HepG2 (cell line): Measurements from ENCODE around the gene TGFBR1.

ENCODE experiments used
- FOXM1 ChIP-seq: sonication (generic); formaldehyde crosslinking; IDR thresholded peaks from 2 replicates; pipeline ENCODE4 v1.5.0; 2020; ENCODE audit warnings: missing genetic modification reagents
- NBN ChIP-seq: fragments of 450-650 bp; conservative IDR thresholded peaks from 2 replicates; pipeline ENCODE4 v1.6.1; 2017
- ZNF274 ChIP-seq: sonication (generic); formaldehyde crosslinking; IDR thresholded peaks from 2 replicates; pipeline ENCODE4 v1.5.1; 2020; ENCODE audit warnings: mild to moderate bottlenecking, missing genetic modification reagents
- TF ChIP-seq, protein P1 (sequence below), 2 experiments: IDR thresholded peaks; 2 replicates each; pipeline ENCODE4 v1.6.1; 2011 to 2012; ENCODE audit warnings: low read length in 2 of 2, borderline replicate concordance in 1 of 2, low read depth in 1 of 2, mild to moderate bottlenecking in 1 of 2, moderate library complexity in 1 of 2

DNA sequence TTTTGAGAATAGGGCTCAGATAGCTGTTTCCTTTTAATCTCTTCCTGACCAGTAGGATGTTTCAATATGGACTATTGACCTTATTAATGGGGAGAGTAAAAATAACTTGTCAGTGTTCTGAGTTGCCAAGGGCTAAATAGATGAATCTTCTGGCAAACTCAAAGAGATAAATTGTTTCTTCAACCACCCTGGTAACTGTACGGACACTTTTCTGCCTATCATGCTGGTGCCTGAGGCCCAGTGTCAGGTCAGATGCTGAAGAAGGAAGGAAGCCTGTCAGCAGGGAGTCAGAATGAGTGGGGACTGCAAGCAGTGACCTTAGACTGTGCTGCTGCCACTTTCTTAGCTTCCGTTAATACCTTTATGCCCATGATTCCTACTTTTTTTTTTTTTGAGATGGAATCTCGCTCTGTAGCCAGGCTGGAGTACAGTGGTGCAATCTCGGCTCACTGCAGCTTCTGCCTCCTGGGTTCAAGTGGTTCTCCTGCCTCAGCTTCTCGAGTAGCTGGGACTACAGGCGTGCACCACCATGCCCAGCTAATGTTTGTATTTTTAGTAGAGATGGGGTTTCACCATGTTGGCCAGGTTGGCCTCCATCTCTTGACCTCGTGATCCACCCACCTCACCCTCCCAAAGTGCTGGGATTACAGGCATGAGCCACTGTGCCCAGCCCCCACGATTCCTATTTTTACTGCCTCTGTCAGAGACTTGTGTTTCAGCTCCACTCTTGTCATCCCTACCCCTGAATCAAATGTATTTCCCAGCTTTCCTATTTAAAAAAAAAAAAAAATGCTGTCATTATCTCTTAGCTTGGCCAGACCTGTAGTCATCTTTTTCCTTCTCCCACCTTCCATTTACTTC, 33.7 kb downstream of the TGFBR1 start:
- TF ChIP-seq, protein P1, sequence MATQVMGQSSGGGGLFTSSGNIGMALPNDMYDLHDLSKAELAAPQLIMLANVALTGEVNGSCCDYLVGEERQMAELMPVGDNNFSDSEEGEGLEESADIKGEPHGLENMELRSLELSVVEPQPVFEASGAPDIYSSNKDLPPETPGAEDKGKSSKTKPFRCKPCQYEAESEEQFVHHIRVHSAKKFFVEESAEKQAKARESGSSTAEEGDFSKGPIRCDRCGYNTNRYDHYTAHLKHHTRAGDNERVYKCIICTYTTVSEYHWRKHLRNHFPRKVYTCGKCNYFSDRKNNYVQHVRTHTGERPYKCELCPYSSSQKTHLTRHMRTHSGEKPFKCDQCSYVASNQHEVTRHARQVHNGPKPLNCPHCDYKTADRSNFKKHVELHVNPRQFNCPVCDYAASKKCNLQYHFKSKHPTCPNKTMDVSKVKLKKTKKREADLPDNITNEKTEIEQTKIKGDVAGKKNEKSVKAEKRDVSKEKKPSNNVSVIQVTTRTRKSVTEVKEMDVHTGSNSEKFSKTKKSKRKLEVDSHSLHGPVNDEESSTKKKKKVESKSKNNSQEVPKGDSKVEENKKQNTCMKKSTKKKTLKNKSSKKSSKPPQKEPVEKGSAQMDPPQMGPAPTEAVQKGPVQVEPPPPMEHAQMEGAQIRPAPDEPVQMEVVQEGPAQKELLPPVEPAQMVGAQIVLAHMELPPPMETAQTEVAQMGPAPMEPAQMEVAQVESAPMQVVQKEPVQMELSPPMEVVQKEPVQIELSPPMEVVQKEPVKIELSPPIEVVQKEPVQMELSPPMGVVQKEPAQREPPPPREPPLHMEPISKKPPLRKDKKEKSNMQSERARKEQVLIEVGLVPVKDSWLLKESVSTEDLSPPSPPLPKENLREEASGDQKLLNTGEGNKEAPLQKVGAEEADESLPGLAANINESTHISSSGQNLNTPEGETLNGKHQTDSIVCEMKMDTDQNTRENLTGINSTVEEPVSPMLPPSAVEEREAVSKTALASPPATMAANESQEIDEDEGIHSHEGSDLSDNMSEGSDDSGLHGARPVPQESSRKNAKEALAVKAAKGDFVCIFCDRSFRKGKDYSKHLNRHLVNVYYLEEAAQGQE (IDR thresholded peaks at IDR 0.05; ENCODE audit: borderline replicate concordance in 1 of 2, low read depth in 1 of 2, low read length in 2 of 2) = no peak
- TF ChIP-seq FOXM1 (CRISPR knock-in tag) (no peak), NBN (no peak), ZNF274 (CRISPR knock-in tag) (no peak)
